HepG2 (cell line): Measurements from ENCODE around the gene ULK3. TPM values are rescaled to one million over a fixed set of nuclear protein-coding genes. Genes with fewer than 3 reads are reported as not detected.

Experiments used
- ATF6 ChIP-seq: sonication (generic); formaldehyde crosslinking; conservative IDR thresholded peaks from 2 replicates; pipeline ENCODE4 v1.4.0; 2020; ENCODE audit warnings: missing genetic modification reagents
- BCLAF1 ChIP-seq: fragments of 450-650 bp; IDR thresholded peaks from 2 replicates; pipeline ENCODE4 v1.6.1; 2017; ENCODE audit warnings: mild to moderate bottlenecking
- FOSL2 ChIP-seq: sonication (generic); formaldehyde crosslinking; IDR thresholded peaks from 2 replicates; pipeline ENCODE4 v1.4.0; 2020; ENCODE audit warnings: missing genetic modification reagents
- FOXM1 ChIP-seq: sonication (generic); formaldehyde crosslinking; IDR thresholded peaks from 2 replicates; pipeline ENCODE4 v1.5.0; 2020; ENCODE audit warnings: missing genetic modification reagents
- NAIF1 ChIP-seq: sonication (generic); formaldehyde crosslinking; IDR thresholded peaks from 2 replicates; pipeline ENCODE4 v1.5.0; 2020; ENCODE audit warnings: mild to moderate bottlenecking, missing genetic modification reagents, borderline replicate concordance
- RXRB ChIP-seq: IDR thresholded peaks from 2 replicates; pipeline ENCODE4 v1.6.1; 2016; ENCODE audit warnings: borderline replicate concordance, missing genetic modification reagents, missing compliant biosample characterization
- ZFP1 ChIP-seq: IDR thresholded peaks from 2 replicates; pipeline ENCODE4 v1.6.1; 2016
- ZNF234 ChIP-seq: sonication (generic); formaldehyde crosslinking; conservative IDR thresholded peaks from 2 replicates; pipeline ENCODE4 v1.5.1; 2020; ENCODE audit warnings: mild to moderate bottlenecking, missing genetic modification reagents
- ZNF275 ChIP-seq: sonication (generic); formaldehyde crosslinking; IDR thresholded peaks from 2 replicates; pipeline ENCODE4 v1.8.0; 2022; ENCODE audit warnings: missing genetic modification reagents, mild to moderate bottlenecking, inconsistent platforms, borderline replicate concordance
- ZNF280B ChIP-seq: sonication (generic); formaldehyde crosslinking; IDR thresholded peaks from 2 replicates; pipeline ENCODE4 v1.5.0; 2020; ENCODE audit warnings: missing genetic modification reagents, mild to moderate bottlenecking, borderline replicate concordance
- ZNF343 ChIP-seq: sonication (generic); formaldehyde crosslinking; IDR thresholded peaks from 2 replicates; pipeline ENCODE4 v1.4.0; 2020; ENCODE audit warnings: mild to moderate bottlenecking, missing genetic modification reagents
- ZNF441 ChIP-seq: sonication (generic); formaldehyde crosslinking; IDR thresholded peaks from 2 replicates; pipeline ENCODE4 v1.7.0; 2021; ENCODE audit warnings: missing genetic modification reagents, borderline replicate concordance
- ZNF564 ChIP-seq: sonication (generic); formaldehyde crosslinking; IDR thresholded peaks from 2 replicates; pipeline ENCODE4 v1.8.1; 2023; ENCODE audit warnings: mild to moderate bottlenecking, missing genetic modification reagents
- ZNF691 ChIP-seq: sonication (generic); formaldehyde crosslinking; IDR thresholded peaks from 2 replicates; pipeline ENCODE4 v1.4.0; 2020; ENCODE audit warnings: missing genetic modification reagents, low read depth, mild to moderate bottlenecking, borderline replicate concordance
- ZNF784 ChIP-seq: sonication (generic); formaldehyde crosslinking; IDR thresholded peaks from 2 replicates; pipeline ENCODE4 v1.5.1; 2020; ENCODE audit warnings: missing genetic modification reagents, mild to moderate bottlenecking, borderline replicate concordance
- ZSCAN21 ChIP-seq: sonication (generic); formaldehyde crosslinking; IDR thresholded peaks from 2 replicates; pipeline ENCODE4 v1.8.0; 2022; ENCODE audit warnings: mild to moderate bottlenecking, missing genetic modification reagents, moderate library complexity, borderline replicate concordance
- ZSCAN30 ChIP-seq: sonication (generic); formaldehyde crosslinking; IDR thresholded peaks from 2 replicates; pipeline ENCODE4 v1.5.0; 2020; ENCODE audit warnings: mild to moderate bottlenecking, missing genetic modification reagents
- polyA plus RNA-seq, 8 experiments: library from polyadenylated mRNA; depleted of rRNA in 3 of 8; stranded (reverse) in 7 of 8; unstranded in 1 of 8; fragments of >200 nt; fragmentation: Illumina TruSeq in 4 of 8; extraction: Trizol in 4 of 8; gene quantifications; 2 replicates each; pipeline versions ENCODE4 v1.2.1 to v1.2.3, GENCODE V29; 2011 to 2016; ENCODE audit warnings: low read depth in 4 of 8, missing spikeins in 1 of 8, mixed read lengths in 1 of 8; ENCODE audit not compliant: insufficient read depth in 1 of 8
- total RNA-seq, 5 experiments: library from RNA; depleted of rRNA; stranded (reverse); fragments of >200 nt; fragmentation: Illumina TruSeq; extraction: Trizol; gene quantifications; 2 replicates each; pipeline ENCODE4 v1.2.3, GENCODE V29; 2016; ENCODE audit warnings: low read depth in 1 of 5

Gene ULK3
- total and polyA plus RNA-seq, 2 of the 13 experiments (the other 11 are each of a cell fraction or from before 2014, with no cell fraction given): 15.2 to 23.7 TPM

- TF ChIP-seq BCLAF1 (no peak), ATF6 (CRISPR knock-in tag) (no peak), FOSL2 (CRISPR knock-in tag) (peak; percentile 27; the same call in 1 of the 2 replicates), ZNF280B (CRISPR knock-in tag) (no peak), ZNF234 (CRISPR knock-in tag) (no peak), FOXM1 (CRISPR knock-in tag) (no peak), ZNF275 (no peak), ZNF564 (no peak), ZSCAN30 (no peak), RXRB (CRISPR knock-in tag) (no peak), ZSCAN21 (CRISPR knock-in tag) (no peak), ZNF784 (CRISPR knock-in tag) (no peak), ZNF441 (no peak), ZNF343 (no peak), ZNF691 (CRISPR knock-in tag) (peak; percentile 79; the same call in 1 of the 2 replicates), NAIF1 (CRISPR knock-in tag) (no peak), ZFP1 (CRISPR knock-in tag) (no peak)
Observed at GRCh38 chr15:74817370-74817737, 25.6 kb downstream of the ULK3 start (continued).
